Medulla oblongata (tissue), 1 donor: Measurements from ENCODE around the gene EML6.
A peak's percentile ranks its signal among the peaks of the same experiment; 100 is the strongest.

Source experiments
- DNase-seq: peaks from one replicate; pipeline ENCODE4 v3.0.0-alpha.2; 2015; ENCODE audit errors: extremely low spot score

The EML6 gene

GRCh38 chr2:54755641-54756326 is 32.3 kb downstream of the EML6 start:
- DNase-seq = peak; percentile 6

GRCh38 chr2:54757500-54757899 is 34.0 kb downstream of the EML6 start:
- DNase-seq = no peak

GRCh38 chr2:54758951-54759350 is 35.5 kb downstream of the EML6 start:
- no peak for DNase-seq

GRCh38 chr2:54760310-54760709 is 36.8 kb downstream of the EML6 start:
- DNase-seq = no peak

GRCh38 chr2:54763636-54764291 is 40.3 kb downstream of the EML6 start:
- DNase-seq = no peak

GRCh38 chr2:54767921-54768320 is 44.5 kb downstream of the EML6 start:
- no peak for DNase-seq

GRCh38 chr2:54768772-54769428 is 45.4 kb downstream of the EML6 start:
- DNase-seq = no peak

GRCh38 chr2:54770211-54770610 is 46.7 kb downstream of the EML6 start:
- no peak for DNase-seq

- DNase-seq = no peak
These were observed 47.2 kb downstream of the EML6 start for GRCh38 chr2:54770676-54771075.

- no peak for DNase-seq
These were observed 47.9 kb downstream of the EML6 start for GRCh38 chr2:54771166-54771885.

GRCh38 chr2:54772110-54772509 is 48.6 kb downstream of the EML6 start:
- no peak for DNase-seq

- no peak for DNase-seq
These were observed 49.1 kb downstream of the EML6 start for GRCh38 chr2:54772531-54772930.

- DNase-seq = no peak
These were observed 49.8 kb downstream of the EML6 start for GRCh38 chr2:54773233-54773632.

- no peak for DNase-seq
These were observed 50.4 kb downstream of the EML6 start for GRCh38 chr2:54773838-54774237.

GRCh38 chr2:54775710-54776109 is 52.2 kb downstream of the EML6 start:
- DNase-seq = no peak

- no peak for DNase-seq
These were observed 53.0 kb downstream of the EML6 start for GRCh38 chr2:54776494-54776893.

GRCh38 chr2:54783349-54783748 is 59.9 kb downstream of the EML6 start:
- no peak for DNase-seq

GRCh38 chr2:54787270-54787669 is 63.8 kb downstream of the EML6 start:
- no peak for DNase-seq

- DNase-seq = no peak
These were observed 64.4 kb downstream of the EML6 start for GRCh38 chr2:54787755-54788366.

- DNase-seq = no peak
These were observed 66.4 kb downstream of the EML6 start for GRCh38 chr2:54789878-54790277.

GRCh38 chr2:54791831-54792230 is 68.4 kb downstream of the EML6 start:
- DNase-seq = no peak

- DNase-seq = no peak
These were observed 73.8 kb downstream of the EML6 start for GRCh38 chr2:54797307-54797706.
